Activated T-helper 9 cell treated with anti-CD3 and anti-CD28 coated beads, Interleukin-2, amount 50 U/mL, for 16 hours (primary cell): ENCODE results near the gene ZBTB48.
"Not testable (repeated sequence)": the region's sequence is repeated elsewhere in the genome, so short reads cannot be mapped to it uniquely, and the experiment has no call there.

Source experiments
- DNase-seq: peaks from one replicate; pipeline ENCODE4 v3.0.0-alpha.2; 2020; ENCODE audit warnings: low read depth

The ZBTB48 gene

GRCh38 chr1:6579374-6580118 is at the start of gene ZBTB48:
Gene ZBTB48 (plus strand): TSS chr1:6579994. CDS start chr1:6580610, 616 bp downstream.
- peak; percentile 96 for DNase-seq

- DNase-seq, result no peak
Observed at GRCh38 chr1:6530504-6531160, 49.2 kb upstream of the ZBTB48 start.

- DNase-seq, result no peak
Observed at GRCh38 chr1:6531996-6532395, 47.8 kb upstream of the ZBTB48 start.

DNA sequence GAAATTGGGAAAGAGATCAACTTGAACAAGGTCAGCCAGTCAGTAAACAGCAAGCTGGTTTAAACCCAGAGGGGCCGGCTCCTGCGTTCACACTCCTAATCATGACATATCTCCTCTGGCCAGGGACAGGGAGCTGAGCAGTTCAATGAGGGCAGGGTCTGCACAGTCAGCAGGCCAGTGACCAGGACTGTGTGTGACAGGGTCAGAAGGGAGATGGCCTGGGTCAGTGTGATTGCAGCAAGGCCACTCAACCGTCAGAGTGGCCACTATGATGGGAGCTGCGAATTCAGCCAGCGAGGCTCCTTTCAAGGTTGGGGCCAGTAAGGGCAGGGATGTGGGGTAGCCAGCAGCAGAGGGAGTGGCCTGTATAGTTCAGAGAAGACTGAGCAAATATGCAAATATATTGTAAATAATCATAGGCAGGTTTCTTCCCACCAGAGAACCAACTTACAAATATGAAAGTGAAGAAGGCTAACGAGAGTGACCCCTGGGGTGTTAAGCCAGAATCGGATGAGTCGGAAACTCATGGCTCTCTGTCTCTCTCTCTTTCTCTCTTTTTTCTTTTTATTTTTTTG is 45.5 kb upstream of the ZBTB48 start:
- no peak for DNase-seq

DNA sequence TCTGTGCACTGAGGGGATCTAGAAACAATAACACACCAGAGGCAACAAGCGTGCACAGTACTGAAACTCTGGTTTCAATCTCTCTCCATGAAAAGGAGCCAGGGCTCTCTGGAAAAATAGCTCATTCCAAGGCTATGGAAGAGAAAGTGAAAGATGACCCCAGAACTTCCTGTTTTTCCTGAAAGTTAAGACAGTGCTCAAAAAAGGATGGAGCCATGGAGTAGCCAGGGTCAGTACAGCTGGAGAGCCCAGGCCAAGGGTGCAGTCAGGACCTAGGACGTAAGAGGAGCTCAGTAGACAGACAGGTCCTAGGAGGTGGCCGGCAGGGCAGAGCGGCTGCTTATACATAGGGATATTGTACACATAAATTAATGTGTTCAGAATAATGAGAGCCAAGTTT is 44.6 kb upstream of the ZBTB48 start:
- no peak for DNase-seq

DNA sequence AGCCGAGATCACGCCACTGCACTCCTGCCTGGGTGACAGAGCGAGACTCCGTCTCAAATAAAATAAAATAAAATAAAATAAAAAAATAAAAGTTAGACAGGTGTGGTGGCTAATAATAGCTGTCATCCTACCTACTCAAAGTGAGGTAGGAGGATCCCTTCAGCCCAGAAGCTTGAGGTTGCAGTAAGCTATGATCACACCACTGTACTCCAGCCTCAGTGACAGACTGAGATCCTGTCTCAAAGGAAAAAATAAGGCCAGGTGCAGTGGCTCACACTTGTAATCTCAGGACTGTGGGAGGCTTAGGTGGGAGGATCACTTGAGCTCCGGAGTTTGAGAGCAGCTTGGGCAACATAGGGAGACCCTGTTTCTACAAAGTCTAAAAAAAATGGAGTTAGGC is 43.5 kb upstream of the ZBTB48 start:
- no peak for DNase-seq

GRCh38 chr1:6538956-6539355 is 40.8 kb upstream of the ZBTB48 start:
- DNase-seq, result no peak

DNA sequence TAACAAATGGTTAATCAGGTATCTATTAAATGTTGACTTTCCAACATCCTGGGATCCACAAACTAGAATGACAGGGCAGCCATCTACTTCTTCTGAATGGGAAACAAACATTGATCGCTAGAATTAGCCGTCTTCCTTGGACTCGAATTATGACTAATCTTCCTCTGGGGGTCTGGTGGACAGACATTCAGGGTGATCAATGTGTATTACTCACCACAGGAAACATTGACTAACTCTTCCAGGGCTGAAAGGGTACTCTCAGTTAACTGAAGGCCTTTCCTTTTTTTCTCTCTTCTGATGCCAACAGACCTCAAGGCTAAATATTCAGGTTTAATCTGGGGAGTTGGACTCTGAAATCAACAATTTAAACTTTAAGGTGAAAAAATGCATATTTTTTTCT is 35.0 kb upstream of the ZBTB48 start:
- no peak for DNase-seq

GRCh38 chr1:6545276-6546112 is 34.3 kb upstream of the ZBTB48 start:
- DNase-seq, result no peak

DNA sequence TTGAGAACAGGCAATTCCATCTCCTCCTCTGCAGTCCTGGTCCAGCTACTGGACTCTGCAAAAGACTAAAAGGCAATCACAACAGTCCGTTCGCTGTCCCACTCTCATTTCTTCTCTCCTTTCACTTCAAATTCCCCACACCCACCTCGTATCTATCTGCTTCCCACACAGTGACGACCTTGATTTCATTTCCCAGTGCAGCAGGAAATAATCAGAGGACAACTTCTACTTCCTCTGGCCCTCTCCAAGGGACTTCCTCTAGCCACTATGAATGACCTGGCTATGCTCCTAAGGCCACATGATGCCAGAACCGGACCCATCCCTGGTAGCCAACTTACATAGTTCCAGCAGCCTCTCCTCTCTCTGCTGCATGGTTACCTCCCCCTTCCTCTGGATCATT is 33.5 kb upstream of the ZBTB48 start:
- DNase-seq, result no peak

- DNase-seq, result no peak
Observed at GRCh38 chr1:6547301-6547700, 32.5 kb upstream of the ZBTB48 start.

DNA sequence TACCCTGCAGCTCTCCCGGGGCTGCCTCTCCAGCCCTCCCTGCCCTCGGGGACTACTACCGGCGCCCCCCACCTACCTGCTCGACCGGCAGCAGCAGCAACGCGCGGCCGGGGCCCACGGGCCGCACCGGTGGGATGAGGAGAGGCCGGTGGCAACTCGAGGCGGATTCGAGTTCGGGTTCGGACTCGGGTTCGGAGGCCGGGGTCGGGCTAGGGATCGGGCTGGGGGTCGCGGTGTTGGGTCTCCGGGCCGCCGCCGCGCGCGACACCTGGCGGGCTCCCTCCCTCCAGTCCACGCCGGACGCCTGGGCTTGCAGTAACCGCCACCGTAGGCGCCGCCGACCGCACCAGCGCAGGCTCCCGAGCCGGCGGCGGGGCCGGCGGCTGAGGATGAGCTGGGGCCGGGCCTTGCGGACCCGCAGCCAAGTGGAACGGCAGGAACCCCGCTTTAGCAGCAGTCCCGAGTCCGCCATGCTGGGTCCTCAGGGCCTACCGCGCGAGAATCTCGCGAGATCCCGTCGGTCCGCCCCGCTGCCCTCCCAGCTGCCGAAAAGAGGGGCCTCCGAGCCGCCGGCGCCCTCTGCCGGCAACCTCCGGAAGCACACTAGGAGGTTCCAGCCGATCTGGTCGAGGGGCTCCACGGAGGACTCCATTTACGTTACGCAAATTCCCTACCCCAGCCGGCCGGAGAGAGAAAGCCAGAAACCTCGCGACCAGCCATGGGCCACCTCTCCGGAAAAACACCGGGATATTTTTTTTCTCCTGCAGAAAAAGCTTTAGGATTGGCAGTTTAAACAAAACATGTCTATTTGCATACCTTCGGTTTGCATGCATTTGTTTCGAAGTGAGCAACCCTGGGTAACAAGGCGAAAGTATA is 25.5 kb upstream of the ZBTB48 start, which contains the start of gene NOL9:
Gene NOL9 (minus strand): TSS at position 483 of the 876 bp plus-strand sequence. CDS start 11 bp downstream, at position 472.
- peak; percentile 90 for DNase-seq

GRCh38 chr1:6554907-6555778 is 24.7 kb upstream of the ZBTB48 start, which contains the start of gene TAS1R1:
Gene TAS1R1 (plus strand): TSS chr1:6555307. CDS start chr1:6555374, 67 bp downstream.
- no peak for DNase-seq

DNA sequence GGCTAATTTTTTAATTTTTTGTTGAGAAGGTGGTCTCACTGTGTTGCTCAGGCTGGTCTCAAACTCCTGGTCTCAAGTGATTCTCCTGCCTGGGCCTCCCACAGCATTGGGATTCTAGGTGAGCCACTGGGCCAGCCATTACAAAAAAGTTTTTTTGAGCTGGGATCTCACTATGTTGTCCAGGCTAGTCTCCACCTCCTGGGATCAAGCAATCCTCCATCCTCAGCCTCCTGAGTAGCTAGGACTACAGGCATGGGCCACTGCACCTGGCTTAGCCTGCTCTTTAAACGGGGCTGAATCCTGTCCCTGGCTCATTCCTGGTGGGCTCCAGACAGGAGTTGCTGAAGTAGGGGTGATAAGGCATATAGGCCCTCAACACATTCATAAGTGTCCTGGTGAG is 22.2 kb upstream of the ZBTB48 start:
- no peak for DNase-seq

DNA sequence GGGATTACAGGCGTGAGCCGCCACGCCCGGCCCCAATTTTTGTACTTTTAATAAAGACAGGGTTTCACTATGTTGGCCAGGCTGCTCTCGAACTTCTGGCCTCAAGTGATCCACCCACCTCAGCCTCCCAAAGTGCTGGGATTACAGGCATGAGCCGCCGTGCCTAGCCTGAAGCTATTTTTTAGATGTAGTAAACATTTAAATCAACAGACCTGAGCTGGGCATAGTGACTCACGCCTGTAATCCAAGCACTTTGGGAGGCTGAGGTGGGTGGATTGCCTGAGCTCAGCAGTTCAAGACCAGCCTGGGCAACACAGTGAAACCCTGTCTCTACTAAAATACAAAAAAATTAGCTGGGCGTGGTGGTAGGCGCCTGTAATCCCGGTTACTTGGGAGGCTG is 20.6 kb upstream of the ZBTB48 start:
- DNase-seq, result not testable (repeated sequence)

GRCh38 chr1:6560267-6560666 is 19.5 kb upstream of the ZBTB48 start:
- DNase-seq, result no peak

DNA sequence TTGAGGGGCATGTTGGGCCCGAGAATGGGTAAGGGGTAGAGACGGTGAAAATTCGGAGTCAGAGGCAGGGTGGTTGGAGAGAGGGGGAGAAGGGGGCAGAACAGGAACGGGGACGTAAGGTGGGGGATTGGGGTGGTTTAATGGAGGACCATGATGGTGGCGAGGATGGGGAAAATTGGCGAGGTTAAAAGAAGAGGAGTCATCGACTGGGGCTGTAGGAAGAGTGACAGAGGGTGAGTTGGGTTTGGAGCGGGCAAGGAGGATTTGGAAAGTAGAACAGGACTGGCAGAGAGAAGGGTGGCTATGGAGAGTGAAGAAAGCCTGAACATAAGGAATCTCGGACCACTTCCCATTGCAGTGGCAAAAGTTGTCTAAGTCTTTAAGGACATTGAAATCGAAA is 10.8 kb upstream of the ZBTB48 start:
- no peak for DNase-seq

DNA sequence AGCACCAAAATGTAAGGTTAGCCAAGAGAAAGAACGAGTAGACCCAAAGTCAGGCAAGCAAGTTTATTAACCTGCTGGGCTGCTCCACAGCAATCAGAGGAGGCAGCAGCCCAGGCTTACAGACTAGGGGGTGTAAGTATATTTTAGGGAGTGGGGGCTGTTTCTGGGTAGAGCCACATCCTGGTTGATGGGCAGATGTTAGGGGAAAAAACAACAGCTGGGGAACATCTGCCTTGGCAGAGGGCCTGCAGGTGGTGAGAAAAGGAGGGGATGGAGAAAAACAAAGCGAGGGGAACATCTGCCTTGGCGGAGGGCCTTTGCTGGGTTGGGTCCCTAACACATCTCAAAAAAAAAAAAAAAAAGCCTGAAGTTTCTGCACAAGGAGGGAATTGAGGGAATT is 9.7 kb upstream of the ZBTB48 start:
- no peak for DNase-seq

- DNase-seq, result no peak
Observed at GRCh38 chr1:6570987-6571386, 8.8 kb upstream of the ZBTB48 start.
